WTC11 (cell line): ENCODE measurements around the gene LORICRIN. TPM values are rescaled to one million over a fixed set of nuclear protein-coding genes. Genes with fewer than 3 reads are reported as not detected.

Source experiments
- ATAC-seq: fragments of 200-7000 bp; cut with Tn5 transposase; 2 replicates; pipeline ENCODE4 v1.10.0; 2021; ENCODE audit warnings: mild to moderate bottlenecking, moderate library complexity
- CTCF ChIA-PET: fragments of 300-600 bp; sonication (Branson Sonifier 250); formaldehyde crosslinking; loops from one replicate; lab custom pipeline; 2021; ENCODE audit warnings: antibody characterized with exemption; lab: Charles Lee
- POLR2A ChIA-PET: fragments of 350-600 bp; sonication (Branson Sonifier 250); formaldehyde crosslinking; loops from one replicate; lab custom pipeline; 2021; ENCODE audit warnings: antibody characterized with exemption; lab: Charles Lee
- DNase-seq: peaks from one replicate; pipeline ENCODE4 v3.0.0; 2021; ENCODE audit warnings: low spot score
- H3K27ac Mint-ChIP-seq: 2 replicates; pipeline ENCODE4 v1.8.0; 2021; ENCODE audit warnings: mixed read lengths
- H3K27me3 Mint-ChIP-seq: 2 replicates; pipeline ENCODE4 v1.8.0; 2021; ENCODE audit warnings: low read depth, mild to moderate bottlenecking, moderate library complexity, mixed read lengths
- H3K36me3 Mint-ChIP-seq: 2 replicates; pipeline ENCODE4 v1.8.0; 2021; ENCODE audit warnings: mixed read lengths
- H3K4me1 Mint-ChIP-seq: 2 replicates; pipeline ENCODE4 v1.8.0; 2022; ENCODE audit warnings: mixed read lengths
- H3K4me3 Mint-ChIP-seq: 2 replicates; pipeline ENCODE4 v1.8.0; 2021; ENCODE audit warnings: mild to moderate bottlenecking, moderate library complexity, mixed read lengths
- H3K9me3 Mint-ChIP-seq: 2 replicates; pipeline ENCODE4 v1.8.0; 2021; ENCODE audit warnings: mixed read lengths
- ATF1 ChIP-seq: sonication (generic); formaldehyde crosslinking; IDR thresholded peaks from 2 replicates; pipeline ENCODE4 v1.8.1; 2023; ENCODE audit warnings: mild to moderate bottlenecking, moderate library complexity, missing genetic modification reagents
- ATF3 ChIP-seq: sonication (generic); formaldehyde crosslinking; conservative IDR thresholded peaks from 2 replicates; pipeline ENCODE4 v1.8.1; 2022; ENCODE audit warnings: mild to moderate bottlenecking, missing genetic modification reagents
- E2F4 ChIP-seq: sonication (generic); formaldehyde crosslinking; IDR thresholded peaks from 2 replicates; pipeline ENCODE4 v1.8.1; 2022; ENCODE audit warnings: low read depth, mild to moderate bottlenecking, moderate library complexity, missing genetic modification reagents, borderline replicate concordance
- ESRRA ChIP-seq: sonication (generic); formaldehyde crosslinking; IDR thresholded peaks from 2 replicates; pipeline ENCODE4 v1.8.1; 2022; ENCODE audit warnings: mild to moderate bottlenecking, missing genetic modification reagents, borderline replicate concordance
- NFE2L1 ChIP-seq: sonication (generic); formaldehyde crosslinking; IDR thresholded peaks from 2 replicates; pipeline ENCODE4 v1.8.1; 2023; ENCODE audit warnings: missing genetic modification reagents
- NFYB ChIP-seq: sonication (generic); formaldehyde crosslinking; conservative IDR thresholded peaks from 2 replicates; pipeline ENCODE4 v1.8.0; 2022; ENCODE audit warnings: low read depth, missing genetic modification reagents
- NR1H2 ChIP-seq: sonication (generic); formaldehyde crosslinking; IDR thresholded peaks from 2 replicates; pipeline ENCODE4 v1.9.0; 2021; ENCODE audit warnings: mild to moderate bottlenecking, moderate library complexity, missing genetic modification reagents
- NR3C1 ChIP-seq: sonication (generic); formaldehyde crosslinking; conservative IDR thresholded peaks from 2 replicates; pipeline ENCODE4 v1.8.1; 2023; ENCODE audit warnings: low read depth, mild to moderate bottlenecking, missing genetic modification reagents
- RORB ChIP-seq: fragments of 250-450 bp; sonication (Bioruptor Pico); IDR thresholded peaks from 2 replicates; pipeline ENCODE4 v1.9.0; 2021; ENCODE audit warnings: mild to moderate bottlenecking
- STAT6 ChIP-seq: sonication (generic); formaldehyde crosslinking; conservative IDR thresholded peaks from 2 replicates; pipeline ENCODE4 v1.8.1; 2023; ENCODE audit warnings: mild to moderate bottlenecking, low read depth, missing genetic modification reagents, moderate library complexity
- TP53 ChIP-seq: sonication (generic); formaldehyde crosslinking; IDR thresholded peaks from 2 replicates; pipeline ENCODE4 v1.8.1; 2023; ENCODE audit warnings: mild to moderate bottlenecking, missing genetic modification reagents
- USF2 ChIP-seq: sonication (generic); formaldehyde crosslinking; IDR thresholded peaks from 2 replicates; pipeline ENCODE4 v1.8.1; 2023; ENCODE audit warnings: mild to moderate bottlenecking, missing genetic modification reagents, moderate library complexity
- ZNF121 ChIP-seq: sonication (generic); formaldehyde crosslinking; IDR thresholded peaks from 2 replicates; pipeline ENCODE4 v1.8.0; 2023; ENCODE audit warnings: missing genetic modification reagents
- ZNF671 ChIP-seq: fragments of 250-450 bp; sonication (Bioruptor Pico); IDR thresholded peaks from 2 replicates; pipeline ENCODE4 v1.8.0; 2021; ENCODE audit warnings: mild to moderate bottlenecking
- total RNA-seq: library from RNA; stranded (reverse); gene quantifications from 3 replicates; pipeline ENCODE4 v1.2.3, GENCODE V29; 2021
- TF ChIP-seq, protein P1 (sequence below): sonication (generic); formaldehyde crosslinking; IDR thresholded peaks from 2 replicates; pipeline ENCODE4 v1.8.0; 2022; ENCODE audit warnings: mild to moderate bottlenecking, missing genetic modification reagents
- TF ChIP-seq, protein P2 (sequence below): sonication (generic); formaldehyde crosslinking; IDR thresholded peaks from 2 replicates; pipeline ENCODE4 v1.8.1; 2023; ENCODE audit warnings: mild to moderate bottlenecking, missing genetic modification reagents
- TF ChIP-seq, protein P3 (sequence below): fragments of 250-450 bp; sonication (Bioruptor Pico); IDR thresholded peaks from 2 replicates; pipeline ENCODE4 v1.9.0; 2021; ENCODE audit warnings: mild to moderate bottlenecking, borderline replicate concordance

The LORICRIN gene
- total RNA-seq, 1 experiment from 2014 or later, result not detected

GRCh38 chr1:153210206-153210605 is 49.3 kb upstream of the LORICRIN start:
- CTCF ChIA-PET, result interaction anchor here (1.3 to 1.7 kb wide), 2 partner anchors 19 to 332 kb away, joined by 3 to 5 read pairs; partner anchors contain the start of gene SMCP
- POLR2A ChIA-PET, result no interaction called here
- H3K27me3 Mint-ChIP-seq, result peaks cover 13% of the 10 kb centered on the region
- H3K9me3 Mint-ChIP-seq, result peaks cover 5% of the 10 kb centered on the region; the same call in 1 of the 2 replicates
- TF ChIP-seq, protein P1, sequence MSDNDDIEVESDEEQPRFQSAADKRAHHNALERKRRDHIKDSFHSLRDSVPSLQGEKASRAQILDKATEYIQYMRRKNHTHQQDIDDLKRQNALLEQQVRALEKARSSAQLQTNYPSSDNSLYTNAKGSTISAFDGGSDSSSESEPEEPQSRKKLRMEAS, result peak; percentile 30; the same call in 1 of the 2 replicates
- peak; percentile 43; the same call in 1 of the 2 replicates for TF ChIP-seq USF2 (CRISPR knock-in tag)
- no peak for TF ChIP-seq ATF3 (CRISPR knock-in tag)
- H3K4me3 Mint-ChIP-seq, result no peak overlapping the region
- DNase-seq (no peak), ATAC-seq (no peak)
- peaks cover 10% of the 10 kb centered on the region for H3K4me1 Mint-ChIP-seq
- H3K36me3 Mint-ChIP-seq, result no peaks in the 10 kb centered on the region
- no peak overlapping the region for H3K27ac Mint-ChIP-seq

DNA sequence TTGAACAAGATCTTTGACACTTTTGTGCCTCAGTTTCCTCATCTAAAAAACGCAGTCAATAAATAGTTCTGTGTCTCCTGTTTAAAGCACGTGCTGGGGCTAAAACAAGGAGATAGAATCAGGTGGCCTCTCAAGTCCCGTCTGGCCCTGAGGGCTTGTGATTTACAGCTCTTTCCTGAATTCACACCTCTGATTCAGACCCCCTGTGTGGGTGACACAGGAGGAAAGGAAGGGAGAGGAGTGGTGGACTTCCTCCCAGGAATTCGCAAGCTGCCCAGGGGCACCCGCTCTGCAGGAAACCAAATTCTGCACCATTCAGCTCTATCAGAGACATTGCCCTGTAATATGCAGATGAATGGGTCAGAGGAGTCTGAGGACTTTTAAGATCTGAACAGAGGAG is 47.3 kb upstream of the LORICRIN start:
- ChIA-PET POLR2A (no interaction called here), CTCF (interaction anchor here (0.9 to 1.8 kb wide), 2 partner anchors 19 to 342 kb away, joined by 4 to 8 read pairs; no protein-coding TSS in a partner anchor)
- no peaks in the 10 kb centered on the region for H3K36me3 Mint-ChIP-seq
- TF ChIP-seq ZNF121 (CRISPR knock-in tag) (no peak), NFE2L1 (CRISPR knock-in tag) (no peak), STAT6 (CRISPR knock-in tag) (no peak), TP53 (CRISPR knock-in tag) (no peak), ESRRA (CRISPR knock-in tag) (no peak), ZNF671 (CRISPR knock-in tag) (no peak), RORB (CRISPR knock-in tag) (no peak), NR3C1 (CRISPR knock-in tag) (no peak), E2F4 (no peak), NFYB (CRISPR knock-in tag) (no peak), NR1H2 (CRISPR knock-in tag) (no peak), ATF1 (no peak)
- TF ChIP-seq, protein P2, sequence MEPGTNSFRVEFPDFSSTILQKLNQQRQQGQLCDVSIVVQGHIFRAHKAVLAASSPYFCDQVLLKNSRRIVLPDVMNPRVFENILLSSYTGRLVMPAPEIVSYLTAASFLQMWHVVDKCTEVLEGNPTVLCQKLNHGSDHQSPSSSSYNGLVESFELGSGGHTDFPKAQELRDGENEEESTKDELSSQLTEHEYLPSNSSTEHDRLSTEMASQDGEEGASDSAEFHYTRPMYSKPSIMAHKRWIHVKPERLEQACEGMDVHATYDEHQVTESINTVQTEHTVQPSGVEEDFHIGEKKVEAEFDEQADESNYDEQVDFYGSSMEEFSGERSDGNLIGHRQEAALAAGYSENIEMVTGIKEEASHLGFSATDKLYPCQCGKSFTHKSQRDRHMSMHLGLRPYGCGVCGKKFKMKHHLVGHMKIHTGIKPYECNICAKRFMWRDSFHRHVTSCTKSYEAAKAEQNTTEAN (CRISPR knock-in tag), result no peak
- TF ChIP-seq, protein P3, sequence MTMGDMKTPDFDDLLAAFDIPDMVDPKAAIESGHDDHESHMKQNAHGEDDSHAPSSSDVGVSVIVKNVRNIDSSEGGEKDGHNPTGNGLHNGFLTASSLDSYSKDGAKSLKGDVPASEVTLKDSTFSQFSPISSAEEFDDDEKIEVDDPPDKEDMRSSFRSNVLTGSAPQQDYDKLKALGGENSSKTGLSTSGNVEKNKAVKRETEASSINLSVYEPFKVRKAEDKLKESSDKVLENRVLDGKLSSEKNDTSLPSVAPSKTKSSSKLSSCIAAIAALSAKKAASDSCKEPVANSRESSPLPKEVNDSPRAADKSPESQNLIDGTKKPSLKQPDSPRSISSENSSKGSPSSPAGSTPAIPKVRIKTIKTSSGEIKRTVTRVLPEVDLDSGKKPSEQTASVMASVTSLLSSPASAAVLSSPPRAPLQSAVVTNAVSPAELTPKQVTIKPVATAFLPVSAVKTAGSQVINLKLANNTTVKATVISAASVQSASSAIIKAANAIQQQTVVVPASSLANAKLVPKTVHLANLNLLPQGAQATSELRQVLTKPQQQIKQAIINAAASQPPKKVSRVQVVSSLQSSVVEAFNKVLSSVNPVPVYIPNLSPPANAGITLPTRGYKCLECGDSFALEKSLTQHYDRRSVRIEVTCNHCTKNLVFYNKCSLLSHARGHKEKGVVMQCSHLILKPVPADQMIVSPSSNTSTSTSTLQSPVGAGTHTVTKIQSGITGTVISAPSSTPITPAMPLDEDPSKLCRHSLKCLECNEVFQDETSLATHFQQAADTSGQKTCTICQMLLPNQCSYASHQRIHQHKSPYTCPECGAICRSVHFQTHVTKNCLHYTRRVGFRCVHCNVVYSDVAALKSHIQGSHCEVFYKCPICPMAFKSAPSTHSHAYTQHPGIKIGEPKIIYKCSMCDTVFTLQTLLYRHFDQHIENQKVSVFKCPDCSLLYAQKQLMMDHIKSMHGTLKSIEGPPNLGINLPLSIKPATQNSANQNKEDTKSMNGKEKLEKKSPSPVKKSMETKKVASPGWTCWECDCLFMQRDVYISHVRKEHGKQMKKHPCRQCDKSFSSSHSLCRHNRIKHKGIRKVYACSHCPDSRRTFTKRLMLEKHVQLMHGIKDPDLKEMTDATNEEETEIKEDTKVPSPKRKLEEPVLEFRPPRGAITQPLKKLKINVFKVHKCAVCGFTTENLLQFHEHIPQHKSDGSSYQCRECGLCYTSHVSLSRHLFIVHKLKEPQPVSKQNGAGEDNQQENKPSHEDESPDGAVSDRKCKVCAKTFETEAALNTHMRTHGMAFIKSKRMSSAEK, result no peak
- no peak for ATAC-seq
- no peak overlapping the region for H3K4me3 Mint-ChIP-seq
- no peak overlapping the region for H3K27ac Mint-ChIP-seq
- DNase-seq, result no peak
- peaks cover 3% of the 10 kb centered on the region; the same call in 1 of the 2 replicates for H3K9me3 Mint-ChIP-seq
- peaks cover 10% of the 10 kb centered on the region for H3K4me1 Mint-ChIP-seq
- peaks cover 16% of the 10 kb centered on the region for H3K27me3 Mint-ChIP-seq
